ENCODE results near the gene KCNQ2.

The KCNQ2 gene

DNA sequence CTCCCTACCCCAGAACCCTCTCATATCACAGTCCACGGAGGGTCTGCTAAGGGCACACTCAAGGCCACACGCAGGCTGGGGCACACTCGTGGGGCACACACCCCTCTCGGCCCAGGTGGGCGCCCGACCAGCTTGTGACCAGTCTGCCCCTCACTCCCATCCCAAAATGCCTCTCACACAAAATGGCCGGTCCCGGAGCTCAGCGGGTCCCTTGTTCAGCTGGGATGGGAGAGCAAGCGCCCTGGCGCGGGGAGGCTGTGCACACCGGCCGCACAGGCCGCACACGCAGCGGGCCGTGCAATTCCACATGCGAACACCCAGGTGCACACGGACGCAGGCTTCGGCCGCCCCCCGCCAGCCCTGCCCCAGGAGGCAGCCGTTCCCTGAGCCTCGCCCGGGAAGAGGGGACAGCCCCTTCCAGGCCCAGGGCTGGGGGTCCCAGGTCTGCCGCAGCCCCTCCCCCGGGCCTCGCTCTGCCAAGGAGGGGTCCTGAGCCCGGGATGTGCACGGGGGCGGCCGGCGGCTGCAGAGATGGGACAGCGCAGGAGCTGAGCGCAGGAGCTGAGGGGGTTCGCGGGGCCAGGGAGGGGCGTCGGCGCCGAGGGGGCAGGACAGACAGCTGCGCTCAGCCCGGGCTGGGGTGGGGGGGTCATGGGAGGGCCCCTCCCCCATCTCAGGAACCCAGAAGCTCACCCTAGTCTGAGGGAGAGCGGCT, 1.3 kb downstream of the KCNQ2 start:
- no peak for DNase-seq (ENCODE audit: low read depth)

DNA sequence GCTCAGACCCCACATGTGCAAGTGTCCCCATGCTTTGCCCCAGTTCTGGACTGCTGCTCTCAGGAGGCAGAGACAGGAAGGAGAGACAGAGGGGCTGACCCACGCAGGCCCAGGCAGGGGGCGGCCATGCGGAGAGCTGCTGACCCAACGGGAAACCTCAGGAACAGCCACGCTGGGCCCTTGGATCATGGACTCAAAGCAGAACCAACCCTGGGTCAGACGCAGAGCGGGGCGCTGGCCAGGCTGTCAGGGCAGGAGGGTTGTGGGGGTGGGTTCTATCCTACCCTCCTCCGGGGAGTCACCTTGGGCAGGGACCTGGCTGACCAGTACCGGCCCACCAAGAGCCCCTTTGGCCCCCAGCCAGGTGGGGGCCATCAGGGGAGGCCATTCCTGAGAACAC, 2.0 kb downstream of the KCNQ2 start:
- DNase-seq (ENCODE audit: low read depth) = no peak

DNA sequence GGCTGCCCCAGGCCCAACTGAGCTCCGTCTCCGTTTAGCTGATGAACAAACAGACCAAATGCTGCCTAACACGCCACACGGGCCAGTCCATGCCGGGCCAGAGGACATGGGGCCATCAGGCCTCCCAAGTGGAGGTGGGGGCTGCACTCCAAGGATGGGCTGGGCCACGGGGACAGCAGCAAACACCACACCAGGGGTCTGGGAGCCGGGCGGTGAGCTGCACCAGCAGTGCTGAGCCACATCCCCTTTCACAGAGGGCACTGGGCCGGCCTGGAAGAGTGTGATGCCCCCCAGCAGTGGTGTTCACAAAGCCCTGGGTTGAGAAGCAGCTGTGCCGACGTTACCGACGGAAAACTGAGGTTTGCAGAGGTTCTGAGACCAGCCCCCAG, 2.7 kb downstream of the KCNQ2 start:
- no peak for DNase-seq (ENCODE audit: low read depth)

DNA sequence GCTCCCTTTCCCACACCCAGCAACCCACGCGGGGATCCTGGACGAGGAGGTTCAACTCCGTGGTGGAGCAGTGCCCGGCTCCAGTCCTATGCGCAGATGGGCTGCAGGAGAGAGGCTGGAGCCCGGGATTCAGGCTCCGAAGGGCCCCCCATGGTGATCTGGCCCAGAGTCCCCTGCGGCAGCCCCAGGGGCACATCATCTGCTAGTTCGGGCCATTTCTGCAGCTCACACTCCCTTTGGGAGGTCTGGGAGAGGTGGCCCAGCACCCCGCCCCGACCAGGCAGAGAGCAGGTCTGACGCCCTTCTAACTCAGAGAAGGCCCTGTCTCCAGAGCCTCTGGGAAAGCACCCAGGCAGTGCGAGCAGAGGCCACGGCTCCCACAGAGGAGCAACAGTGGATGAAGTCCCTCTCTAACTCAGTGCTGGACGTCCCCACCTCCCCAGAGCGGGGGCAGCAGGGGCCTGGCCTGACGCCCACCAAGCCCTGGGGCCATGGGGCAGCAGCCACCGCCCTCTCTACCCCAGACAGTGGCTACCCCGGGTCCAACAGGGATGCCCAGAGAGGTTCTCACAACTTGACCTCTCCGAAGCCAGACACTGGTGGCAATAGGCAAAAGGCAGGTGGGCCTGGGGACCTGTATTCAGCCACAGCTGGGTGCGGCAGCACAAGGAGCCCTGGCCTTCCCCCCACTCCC, 3.3 kb downstream of the KCNQ2 start:
- DNase-seq (ENCODE audit: low read depth) = no peak

DNA sequence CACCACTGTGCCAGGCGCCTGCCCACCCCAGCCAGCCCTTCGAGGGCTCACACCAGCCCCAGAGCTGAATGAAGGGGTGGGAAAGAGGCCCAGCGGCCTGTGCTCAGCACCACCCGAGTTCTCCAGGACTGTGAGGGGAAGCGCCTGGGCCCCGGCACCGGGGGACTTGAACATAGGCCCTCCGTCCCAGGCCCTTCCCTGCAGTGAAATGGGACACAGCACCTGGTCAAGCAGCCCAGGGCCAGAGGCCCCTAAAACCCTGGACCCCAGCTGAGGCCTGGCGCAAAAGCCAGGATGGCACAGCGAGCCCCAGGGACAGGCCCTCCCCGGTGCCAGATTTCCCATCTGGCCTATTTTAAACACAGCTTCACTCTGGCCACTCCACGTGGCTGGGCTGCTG, 4.0 kb downstream of the KCNQ2 start:
- DNase-seq (ENCODE audit: low read depth) = no peak

DNA sequence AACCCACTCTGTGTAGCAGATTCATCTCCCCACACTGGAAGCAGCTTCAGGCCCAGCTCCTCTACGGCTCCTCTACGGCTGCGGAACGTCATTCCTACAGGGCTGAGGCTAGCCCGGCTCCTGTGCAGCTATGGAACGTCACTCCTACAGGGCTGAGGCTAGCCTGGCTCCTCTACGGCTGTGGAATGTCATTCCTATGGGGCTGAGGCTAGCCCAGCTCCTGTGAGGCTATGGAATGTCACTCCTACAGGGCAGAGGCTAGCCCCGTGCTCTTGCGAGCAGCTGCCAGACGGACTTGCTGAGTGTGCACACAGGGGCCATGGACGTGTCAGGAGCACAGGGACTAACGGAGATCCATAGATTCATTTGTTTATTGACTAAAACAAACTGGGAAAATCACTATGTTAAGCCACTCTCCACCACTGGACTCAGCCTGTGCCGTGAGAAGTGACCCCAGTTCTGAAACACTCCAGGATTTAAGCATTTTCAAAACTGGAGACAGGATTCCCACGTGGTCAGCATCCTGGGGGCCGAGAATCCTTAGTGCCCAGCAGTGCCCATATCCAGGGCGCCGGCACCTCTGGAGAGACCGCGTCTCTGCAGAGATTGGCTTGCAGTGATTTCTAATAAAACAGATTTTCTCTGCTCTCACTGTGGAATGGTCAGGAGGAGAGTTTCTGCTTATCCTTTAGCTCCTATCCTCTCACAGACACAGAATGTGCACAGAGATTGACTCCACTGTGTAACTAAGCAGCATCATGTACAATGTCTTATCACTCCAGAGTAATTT, 5.0 kb downstream of the KCNQ2 start:
- DNase-seq (ENCODE audit: low read depth) = no peak

DNA sequence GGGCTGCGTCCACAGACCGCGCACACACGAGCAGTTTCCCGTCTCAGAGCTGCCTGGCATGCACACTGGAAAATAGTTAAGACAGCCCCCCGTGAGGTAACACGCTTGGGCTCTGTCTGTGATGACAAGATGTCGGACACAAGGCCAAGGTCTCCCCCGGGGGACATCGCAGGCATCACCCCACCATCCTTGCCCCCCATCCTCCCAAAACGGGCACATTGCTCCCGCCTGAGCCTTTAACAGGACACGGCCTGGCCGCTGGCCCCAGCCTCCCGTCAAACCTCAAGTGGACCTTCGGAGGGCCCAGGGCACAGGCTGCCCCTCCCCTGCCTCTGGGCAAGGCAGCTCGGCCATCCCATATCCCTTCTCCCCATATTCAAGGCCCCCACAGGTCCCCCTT, 5.6 kb downstream of the KCNQ2 start:
- no peak for DNase-seq (ENCODE audit: low read depth)

DNA sequence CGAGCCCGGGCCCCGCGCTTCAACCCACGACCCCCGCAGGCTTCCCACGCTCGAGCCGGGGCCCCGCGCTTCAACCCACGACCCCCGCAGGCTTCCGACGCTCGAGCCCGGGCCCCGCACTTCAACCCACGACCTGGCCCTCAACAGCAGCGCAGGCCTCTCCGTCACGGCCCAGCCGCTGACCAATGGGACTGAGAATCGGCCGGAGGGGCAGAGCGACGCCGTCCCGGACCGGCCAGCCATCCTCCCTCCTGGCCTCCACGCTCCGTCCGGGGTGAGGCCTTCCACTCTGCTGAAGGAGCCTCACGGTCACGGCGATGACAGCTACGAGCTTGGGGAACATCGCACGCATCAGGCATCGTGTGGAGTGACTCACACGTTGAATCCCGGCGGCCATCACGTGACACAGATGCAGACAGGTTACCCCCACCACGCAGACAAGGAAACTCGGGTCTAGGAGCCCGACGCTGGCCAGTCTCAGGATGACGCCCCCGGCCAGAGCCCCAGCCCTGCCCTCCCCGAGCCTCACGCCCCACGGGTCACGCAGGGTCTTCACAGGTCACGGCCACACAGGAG, 6.1 kb downstream of the KCNQ2 start:
- DNase-seq (ENCODE audit: low read depth) = no peak

DNA sequence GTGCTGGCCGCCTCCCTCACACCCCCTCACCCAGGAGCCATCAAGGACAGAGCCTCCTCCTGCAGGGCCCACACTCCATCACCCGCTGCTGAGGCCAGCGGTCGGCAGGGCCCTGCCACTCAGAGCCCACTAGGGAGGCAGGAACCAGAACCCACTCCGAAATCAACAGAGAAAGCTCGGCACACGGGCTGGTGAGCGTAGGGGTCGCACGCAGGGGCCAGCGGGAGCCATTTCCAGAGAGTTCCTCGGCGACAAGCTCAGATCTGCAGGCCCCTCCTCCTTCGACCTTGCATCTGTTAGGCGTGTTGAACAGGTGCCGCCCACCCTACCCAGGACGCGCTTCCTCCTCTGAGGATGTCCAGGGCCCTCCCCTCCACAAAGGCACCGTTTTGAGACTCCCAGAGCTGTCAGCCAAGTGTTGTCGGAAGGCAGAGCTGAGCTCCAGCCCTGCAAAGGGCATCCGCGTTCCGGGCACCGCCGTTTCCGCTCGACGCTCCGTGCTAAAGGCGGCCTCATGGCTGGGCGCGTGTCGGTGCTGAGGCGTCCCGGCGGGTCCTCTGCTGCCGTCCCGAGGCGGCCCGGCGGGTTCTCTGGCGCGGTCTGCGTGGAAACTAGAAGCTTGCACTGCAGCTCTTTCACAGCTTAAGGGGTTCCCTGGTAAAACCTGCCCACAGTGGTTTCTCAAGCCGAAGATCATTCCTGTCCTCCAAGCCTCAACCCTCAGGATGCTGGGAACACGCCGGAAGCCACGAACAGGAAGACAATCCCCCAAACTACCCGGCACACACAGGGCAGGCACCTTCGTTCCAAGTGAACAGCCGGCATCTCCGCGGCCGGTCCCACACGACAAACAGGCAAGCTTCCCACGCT, 6.8 kb downstream of the KCNQ2 start:
- no peak for DNase-seq (ENCODE audit: low read depth)

DNA sequence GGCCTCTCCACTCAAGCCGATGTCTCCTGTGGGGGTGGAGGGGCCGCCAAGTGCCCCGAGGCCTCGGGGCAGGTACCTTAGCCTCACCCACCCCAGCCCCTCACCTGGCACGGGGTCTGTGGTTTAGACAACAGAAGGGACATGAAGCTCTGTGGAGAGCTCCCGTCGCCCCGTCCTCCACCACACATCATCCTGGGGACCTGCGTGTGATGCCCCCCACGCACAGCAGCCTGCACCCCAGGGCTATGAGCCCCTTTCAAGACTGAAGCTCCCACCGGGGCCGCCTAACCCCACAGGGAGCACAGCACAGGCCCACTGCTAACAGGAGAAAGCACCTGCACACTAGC, 8.2 kb downstream of the KCNQ2 start:
- DNase-seq (ENCODE audit: low read depth) = no peak

DNA sequence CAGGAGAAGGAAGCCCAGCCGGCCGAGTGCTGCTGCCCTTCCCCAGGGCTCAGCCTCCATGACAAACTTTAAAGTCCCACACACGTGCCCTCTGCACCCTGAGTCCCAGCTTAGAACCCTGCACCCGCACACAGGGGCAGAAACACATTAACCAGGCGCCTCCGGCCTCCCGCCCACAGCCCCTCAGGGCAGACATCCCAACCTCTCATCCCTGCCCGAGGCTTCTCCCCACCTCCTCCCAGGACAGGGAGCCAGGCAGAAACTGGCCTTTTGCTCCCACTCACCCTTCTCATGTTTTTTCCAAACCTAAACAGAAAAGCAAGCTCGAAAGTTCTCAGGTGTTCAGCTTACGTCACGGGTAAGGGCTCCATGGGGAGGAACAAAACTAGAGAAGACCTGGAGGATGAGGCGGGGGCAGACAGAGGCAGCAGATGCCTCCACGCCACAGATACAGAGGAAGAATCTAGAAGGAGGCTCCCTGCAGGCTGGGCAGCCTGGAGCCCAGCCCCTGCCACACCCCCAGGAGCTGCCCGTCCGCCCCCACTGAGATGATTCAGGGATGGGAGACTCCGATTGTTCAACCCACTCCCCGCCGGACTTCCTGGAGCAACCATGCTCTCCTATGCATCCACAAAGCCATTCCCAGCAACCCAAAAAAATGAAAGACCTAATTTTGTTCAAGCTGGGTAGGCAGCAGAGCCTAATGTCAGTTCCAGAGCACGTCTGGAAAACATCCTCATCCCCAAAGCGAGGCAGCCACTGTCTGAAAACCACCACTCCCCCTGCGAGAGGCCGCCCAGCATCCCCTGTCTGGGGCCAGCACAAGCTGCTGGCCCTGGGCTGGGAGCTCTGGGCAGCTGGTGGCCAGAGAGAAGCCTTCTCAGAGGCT, 8.8 kb downstream of the KCNQ2 start:
- DNase-seq (ENCODE audit: low read depth) = no peak

DNA sequence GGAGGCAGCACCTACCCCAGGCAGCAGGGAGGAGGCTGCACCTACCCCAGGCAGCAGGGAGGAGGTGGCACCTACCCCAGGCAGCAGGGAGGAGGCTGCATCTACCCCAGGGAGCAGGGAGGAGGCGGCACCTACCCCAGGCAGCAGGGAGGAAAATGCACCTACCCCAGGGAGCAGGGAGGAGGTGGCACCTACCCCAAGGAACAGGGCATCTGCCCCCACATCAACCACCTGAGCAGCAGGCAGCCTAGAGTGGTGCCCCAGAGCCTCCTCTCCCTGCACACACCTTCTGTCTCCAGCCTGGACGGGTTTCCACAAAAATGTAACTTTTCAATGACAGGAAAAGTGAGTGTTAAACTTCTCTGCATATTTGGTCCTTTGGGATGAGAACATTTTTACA, 10.2 kb downstream of the KCNQ2 start:
- no peak for DNase-seq (ENCODE audit: low read depth)

DNA sequence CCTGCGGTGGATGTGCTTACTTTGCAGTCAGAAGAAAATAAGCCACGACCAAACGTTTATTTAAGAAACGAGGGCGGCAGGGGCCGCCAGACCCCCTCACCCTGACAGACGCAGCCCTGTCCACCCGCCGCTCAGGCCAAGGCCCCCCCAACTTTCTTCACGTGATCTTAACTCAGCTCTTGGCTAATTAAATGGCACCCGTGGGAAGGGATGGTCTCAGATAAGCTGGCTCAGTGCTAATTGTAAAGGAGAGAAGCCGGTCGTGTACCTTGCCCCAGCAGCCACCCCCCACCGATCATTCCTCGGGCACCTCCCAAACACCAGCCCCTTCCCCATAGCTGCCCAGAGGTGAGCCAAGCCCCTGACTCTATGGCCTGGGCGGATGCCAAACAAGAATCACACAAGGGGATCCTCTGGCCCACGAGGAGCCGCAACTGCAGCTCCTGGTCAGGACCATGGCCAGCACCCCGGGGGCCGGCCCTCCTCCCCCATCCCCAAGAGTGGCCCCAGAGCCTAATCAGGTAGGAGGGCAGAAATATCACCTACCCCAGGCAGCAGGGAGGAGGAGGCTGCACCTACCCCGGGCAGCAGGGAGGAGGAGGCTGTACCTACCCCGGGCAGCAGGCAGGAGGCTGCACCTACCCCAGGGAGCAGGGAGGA, 11.2 kb downstream of the KCNQ2 start:
- no peak for DNase-seq (ENCODE audit: low read depth)

DNA sequence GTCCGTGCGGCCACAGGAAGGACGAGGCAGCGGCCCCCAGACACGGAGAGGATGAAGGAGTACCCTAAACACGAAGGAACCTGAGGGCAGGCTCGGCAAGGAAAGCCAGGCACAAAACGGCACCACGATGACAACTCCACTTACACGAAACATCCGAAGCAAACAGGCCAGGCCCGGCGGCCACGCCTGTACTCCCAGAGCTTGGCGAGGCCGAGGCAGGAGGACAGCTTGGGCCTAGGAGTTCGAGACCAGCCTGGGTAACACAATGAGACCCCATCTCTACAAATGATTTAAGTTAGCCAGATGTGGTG, 13.4 kb downstream of the KCNQ2 start:
- DNase-seq (ENCODE audit: low read depth) = no peak

DNA sequence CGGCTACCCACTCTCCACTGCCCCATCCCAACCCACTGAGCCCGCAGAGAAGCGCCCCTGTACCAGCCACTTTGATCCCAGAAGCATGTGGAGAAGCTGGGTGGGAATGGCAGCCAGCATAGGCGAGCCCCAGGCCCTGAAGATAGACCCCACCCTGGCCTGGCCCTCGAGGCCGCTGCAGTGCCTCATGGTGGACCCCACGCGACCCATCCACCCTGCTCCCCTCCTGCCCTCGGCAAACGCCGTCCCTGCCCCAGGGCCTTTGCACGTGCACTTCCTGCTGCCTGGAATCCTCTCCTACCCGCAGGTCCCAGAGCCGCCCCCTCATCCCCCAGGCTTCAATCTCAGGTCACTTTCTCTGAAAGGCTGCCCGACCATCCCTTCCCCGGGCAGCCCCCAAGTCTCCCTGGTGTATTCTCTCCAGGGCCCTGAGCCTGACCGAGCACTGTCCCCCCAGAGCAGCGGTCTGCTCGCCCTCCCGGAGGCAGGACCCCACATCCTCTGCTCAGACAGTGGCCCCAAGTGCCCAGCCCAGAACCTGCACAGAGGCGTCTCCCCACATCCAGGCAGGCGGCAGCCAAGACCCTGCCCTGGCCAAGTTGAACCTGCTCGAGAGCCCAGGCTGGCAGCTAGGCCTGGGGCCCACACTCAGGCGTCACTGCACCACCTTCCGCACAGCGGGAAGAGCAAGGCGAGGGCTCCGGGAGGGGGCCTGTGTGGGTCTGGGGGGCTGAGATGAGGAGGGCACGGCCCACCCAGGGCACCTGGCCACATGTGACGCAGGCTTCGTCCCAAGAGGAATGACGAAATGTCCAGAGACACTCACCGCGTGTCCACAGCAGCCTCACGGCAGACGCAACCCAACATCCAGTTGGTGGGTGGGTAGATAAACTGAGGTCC, 14.0 kb downstream of the KCNQ2 start:
- no peak for DNase-seq (ENCODE audit: low read depth)

DNA sequence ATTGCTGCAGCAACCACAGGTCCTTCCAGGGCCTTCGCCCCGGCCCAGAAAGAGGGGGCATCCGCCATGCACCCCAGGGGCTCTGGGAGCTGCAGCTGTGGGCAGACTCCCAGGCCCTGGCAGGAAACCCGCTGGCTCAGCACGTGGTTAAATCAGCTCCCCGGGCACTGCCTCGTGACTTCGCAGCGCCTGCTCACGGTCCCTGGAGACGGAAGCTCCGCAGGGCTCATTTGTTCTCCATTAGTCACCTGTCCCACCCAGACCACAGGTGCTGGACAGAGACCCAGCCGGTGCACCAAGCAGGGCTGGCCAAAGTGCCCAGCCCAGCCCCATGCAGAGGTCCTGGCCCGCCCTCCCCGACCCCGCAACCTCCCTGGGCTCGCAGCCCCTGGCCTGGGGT, 14.7 kb downstream of the KCNQ2 start:
- no peak for DNase-seq (ENCODE audit: low read depth)

DNA sequence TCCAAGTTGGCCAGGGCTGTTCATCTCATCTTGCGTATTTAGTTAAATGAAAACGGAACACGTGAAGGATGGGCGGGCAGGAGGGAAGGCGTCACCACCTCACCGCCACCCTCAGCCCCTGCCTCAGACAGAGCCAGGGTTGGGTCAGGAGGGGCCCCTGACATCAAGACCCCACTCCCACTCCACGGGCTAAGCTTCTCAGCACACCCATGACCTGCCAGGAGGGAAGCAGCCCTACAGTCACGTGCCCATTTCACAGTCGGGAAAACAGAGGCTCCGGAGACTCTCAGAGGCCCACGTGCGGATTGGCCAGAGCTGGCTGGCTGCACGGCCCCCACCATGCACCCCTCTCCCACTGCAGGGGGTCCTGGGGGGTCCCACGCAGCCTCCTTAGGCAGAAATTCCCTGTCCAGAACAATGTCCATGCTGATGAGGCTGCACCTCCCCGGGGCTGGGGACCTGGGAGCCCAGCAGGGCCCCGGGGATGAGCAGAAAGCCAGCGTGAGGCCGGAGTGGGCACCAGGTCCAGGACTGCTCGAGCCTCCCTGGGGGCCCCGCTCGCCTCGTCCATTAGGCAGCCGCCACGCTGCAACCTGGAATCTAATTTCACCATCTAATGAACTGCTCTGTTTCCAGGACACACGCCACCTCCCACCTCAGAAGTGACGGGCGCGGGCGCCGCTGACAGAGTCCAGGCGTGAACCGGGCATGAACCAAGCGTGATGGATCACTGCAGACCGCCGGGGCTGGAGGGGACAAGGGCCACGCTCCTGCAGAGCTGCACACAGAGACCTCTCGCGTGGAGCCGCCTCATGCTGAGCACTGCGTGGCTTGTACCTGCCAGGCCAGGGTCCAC, 15.8 kb downstream of the KCNQ2 start:
- no peak for DNase-seq (ENCODE audit: low read depth)

DNA sequence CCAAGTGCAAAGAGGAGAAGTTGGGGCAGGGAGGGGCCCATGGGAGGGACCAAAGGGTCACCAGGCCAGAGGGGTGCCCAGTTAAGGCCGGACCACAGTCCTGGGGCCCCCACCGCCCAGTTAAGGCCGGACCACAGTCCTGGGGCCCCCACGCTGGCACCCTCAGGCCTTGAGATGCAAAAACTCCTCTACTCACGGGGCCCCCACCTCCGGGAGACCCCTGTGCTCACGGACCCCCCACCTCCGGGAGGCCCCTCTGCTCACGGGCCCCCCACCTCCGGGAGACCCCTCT, 16.9 kb downstream of the KCNQ2 start:
- DNase-seq (ENCODE audit: low read depth) = no peak
